ENCODE results near the gene P3H1. TPM values are rescaled to one million over a fixed set of nuclear protein-coding genes. Genes with fewer than 3 reads are reported as not detected.

The P3H1 gene
- polyA plus RNA-seq, 1 of the 3 experiments (the other 2 are of a cell fraction) = 66.8 TPM

DNA sequence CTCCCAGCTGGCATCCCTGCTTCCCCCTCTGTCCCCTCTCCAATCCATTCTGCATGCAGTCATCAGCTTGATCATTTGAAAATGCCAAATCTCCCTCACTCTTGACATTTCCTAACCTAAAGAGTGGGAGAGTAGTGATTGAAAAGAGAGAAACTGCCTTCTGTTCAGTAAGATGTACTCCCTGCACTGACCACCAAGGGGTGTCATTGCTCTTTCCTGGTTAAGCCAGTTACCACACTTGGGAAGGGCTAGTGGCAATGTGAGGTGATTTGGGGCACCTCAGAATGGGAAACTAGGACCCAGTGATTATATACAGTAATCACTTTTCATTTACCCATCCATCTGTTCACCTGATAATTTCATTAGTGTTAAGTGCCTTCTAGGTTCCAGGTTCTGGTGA, 11.0 kb upstream of the P3H1 start:
- no peaks in the 10 kb centered on the region for H3K27me3 ChIP-seq (ENCODE audit: insufficient read depth)
- no peak overlapping the region for H3K9ac ChIP-seq
- ChIA-PET CTCF (interaction anchor here (0.5 to 4.9 kb wide), 32 partner anchors 9 to 307 kb away, joined by 3 to 118 read pairs (median 4); partner anchors contain the start of genes C1orf50, P3H1 and ZNF691), POLR2A (interaction anchor here (0.5 kb wide), 1 partner anchor 57 kb away, joined by 3 read pairs; no protein-coding TSS in a partner anchor)
- H3F3A ChIP-seq (replicated peaks; ENCODE audit: insufficient read depth) = no peaks in the 10 kb centered on the region
- no peak overlapping the region for H3K4me2 ChIP-seq
- H3K4me1 ChIP-seq (ENCODE audit: control insufficient read depth in 1 of 2, insufficient read depth in 2 of 2, low read depth in 1 of 2, low read length in 1 of 2) = no peaks in the 10 kb centered on the region
- no peaks in the 10 kb centered on the region for H4K20me1 ChIP-seq (ENCODE audit: insufficient read depth)
- no peak overlapping the region for H3K4me3 ChIP-seq (ENCODE audit: low read depth in 2 of 2, low read length in 1 of 2)
- H3K36me3 ChIP-seq (replicated peaks in 1 of 2; ENCODE audit: control insufficient read depth in 1 of 2, insufficient read depth in 2 of 2, low read length in 1 of 2) = peaks cover 54 to 55% of the 10 kb centered on the region in 2 experiments
- no peak overlapping the region for H3K27ac ChIP-seq (ENCODE audit: low read depth in 2 of 2, low read length in 1 of 2)
- H3K9me3 ChIP-seq = no peaks in the 10 kb centered on the region
- H3K9me2 ChIP-seq = no peaks in the 10 kb centered on the region
- no peak overlapping the region for H2AFZ ChIP-seq (ENCODE audit: low read depth)
- peak; percentile 75 for DNase-seq
- TF ChIP-seq GATA2 (CRISPR knock-in tag; IDR thresholded peaks at IDR 0.05) = no peak
- TF ChIP-seq JUND (IDR thresholded peaks at IDR 0.05) = no peak
- peak; percentile 89 for TF ChIP-seq RAD21 (IDR thresholded peaks at IDR 0.05; ENCODE audit: low read length)
- TF ChIP-seq NRF1 (IDR thresholded peaks at IDR 0.05; ENCODE audit: low read depth, low read length) = no peak
- TF ChIP-seq FOXM1 (IDR thresholded peaks at IDR 0.05; ENCODE audit: low read depth) = no peak
- no peak for TF ChIP-seq GABPA (IDR thresholded peaks at IDR 0.05; ENCODE audit: low read depth)
- TF ChIP-seq RXRA (IDR thresholded peaks at IDR 0.05; ENCODE audit: borderline replicate concordance, low read depth) = no peak
- TF ChIP-seq, protein P1, sequence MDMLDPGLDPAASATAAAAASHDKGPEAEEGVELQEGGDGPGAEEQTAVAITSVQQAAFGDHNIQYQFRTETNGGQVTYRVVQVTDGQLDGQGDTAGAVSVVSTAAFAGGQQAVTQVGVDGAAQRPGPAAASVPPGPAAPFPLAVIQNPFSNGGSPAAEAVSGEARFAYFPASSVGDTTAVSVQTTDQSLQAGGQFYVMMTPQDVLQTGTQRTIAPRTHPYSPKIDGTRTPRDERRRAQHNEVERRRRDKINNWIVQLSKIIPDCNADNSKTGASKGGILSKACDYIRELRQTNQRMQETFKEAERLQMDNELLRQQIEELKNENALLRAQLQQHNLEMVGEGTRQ (IDR thresholded peaks at IDR 0.05; ENCODE audit: borderline replicate concordance, low read depth, low read length) = no peak
- no peak for TF ChIP-seq TCF12 (IDR thresholded peaks at IDR 0.05)
- TF ChIP-seq MXI1 (IDR thresholded peaks at IDR 0.05; ENCODE audit: low read depth, low read length) = no peak
- TF ChIP-seq SMC3 (IDR thresholded peaks at IDR 0.05; ENCODE audit: low read depth, low read length) = peak; percentile 79
- TF ChIP-seq TAF1 (IDR thresholded peaks at IDR 0.05; ENCODE audit: borderline replicate concordance, low read depth, low read length) = no peak
- TF ChIP-seq, protein P2, sequence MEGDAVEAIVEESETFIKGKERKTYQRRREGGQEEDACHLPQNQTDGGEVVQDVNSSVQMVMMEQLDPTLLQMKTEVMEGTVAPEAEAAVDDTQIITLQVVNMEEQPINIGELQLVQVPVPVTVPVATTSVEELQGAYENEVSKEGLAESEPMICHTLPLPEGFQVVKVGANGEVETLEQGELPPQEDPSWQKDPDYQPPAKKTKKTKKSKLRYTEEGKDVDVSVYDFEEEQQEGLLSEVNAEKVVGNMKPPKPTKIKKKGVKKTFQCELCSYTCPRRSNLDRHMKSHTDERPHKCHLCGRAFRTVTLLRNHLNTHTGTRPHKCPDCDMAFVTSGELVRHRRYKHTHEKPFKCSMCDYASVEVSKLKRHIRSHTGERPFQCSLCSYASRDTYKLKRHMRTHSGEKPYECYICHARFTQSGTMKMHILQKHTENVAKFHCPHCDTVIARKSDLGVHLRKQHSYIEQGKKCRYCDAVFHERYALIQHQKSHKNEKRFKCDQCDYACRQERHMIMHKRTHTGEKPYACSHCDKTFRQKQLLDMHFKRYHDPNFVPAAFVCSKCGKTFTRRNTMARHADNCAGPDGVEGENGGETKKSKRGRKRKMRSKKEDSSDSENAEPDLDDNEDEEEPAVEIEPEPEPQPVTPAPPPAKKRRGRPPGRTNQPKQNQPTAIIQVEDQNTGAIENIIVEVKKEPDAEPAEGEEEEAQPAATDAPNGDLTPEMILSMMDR (IDR thresholded peaks at IDR 0.05) = peak; percentile 73
- no peak for TF ChIP-seq RFX5 (IDR thresholded peaks at IDR 0.05; ENCODE audit: low read length)
- H3K79me2 ChIP-seq (ENCODE audit: insufficient read depth) = peaks cover 2% of the 10 kb centered on the region; the same call in 1 of the 2 replicates

DNA sequence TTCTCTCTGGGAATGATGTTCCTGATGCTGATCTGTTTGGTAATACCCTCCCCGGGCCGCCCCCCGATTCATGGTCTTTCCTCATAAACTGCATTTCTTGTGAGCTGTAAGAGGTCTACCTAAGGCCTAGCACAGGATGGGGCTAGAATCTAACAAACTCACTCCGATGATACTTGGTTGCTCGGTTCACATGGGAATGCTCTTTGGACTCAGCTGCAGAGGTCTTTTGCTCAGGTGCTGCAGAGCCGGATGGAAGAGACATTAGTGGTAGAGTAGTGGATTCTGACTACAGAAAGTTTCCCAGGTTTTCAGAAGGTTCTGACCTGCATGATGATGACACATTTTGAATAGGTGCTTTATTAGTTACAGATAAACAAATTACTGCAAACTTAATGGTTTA, 9.7 kb upstream of the P3H1 start:
- WGBS (ENCODE audit: low lambda C conversion rate) = 92% methylated on average over 6 of the region's 6 CpGs
- TF ChIP-seq, protein P3, sequence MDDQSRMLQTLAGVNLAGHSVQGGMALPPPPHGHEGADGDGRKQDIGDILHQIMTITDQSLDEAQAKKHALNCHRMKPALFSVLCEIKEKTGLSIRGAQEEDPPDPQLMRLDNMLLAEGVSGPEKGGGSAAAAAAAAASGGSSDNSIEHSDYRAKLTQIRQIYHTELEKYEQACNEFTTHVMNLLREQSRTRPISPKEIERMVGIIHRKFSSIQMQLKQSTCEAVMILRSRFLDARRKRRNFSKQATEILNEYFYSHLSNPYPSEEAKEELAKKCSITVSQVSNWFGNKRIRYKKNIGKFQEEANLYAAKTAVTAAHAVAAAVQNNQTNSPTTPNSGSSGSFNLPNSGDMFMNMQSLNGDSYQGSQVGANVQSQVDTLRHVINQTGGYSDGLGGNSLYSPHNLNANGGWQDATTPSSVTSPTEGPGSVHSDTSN (IDR thresholded peaks at IDR 0.05) = no peak
- TF ChIP-seq POLR2AphosphoS5 (IDR thresholded peaks at IDR 0.05; ENCODE audit: low read depth, low read length) = no peak

More for the DNA sequence above, 9.7 kb upstream of the P3H1 start:
- no peaks in the 10 kb centered on the region for H3K27me3 ChIP-seq (ENCODE audit: insufficient read depth)
- H3K9me3 ChIP-seq = no peaks in the 10 kb centered on the region
- H3K4me1 ChIP-seq (ENCODE audit: control insufficient read depth in 1 of 2, insufficient read depth in 2 of 2, low read depth in 1 of 2, low read length in 1 of 2) = no peaks in the 10 kb centered on the region
- no peak overlapping the region for H3K4me3 ChIP-seq (ENCODE audit: low read depth in 2 of 2, low read length in 1 of 2)
- no peak overlapping the region for H3K27ac ChIP-seq (ENCODE audit: low read depth in 2 of 2, low read length in 1 of 2)
- H3K36me3 ChIP-seq (replicated peaks in 1 of 2; ENCODE audit: control insufficient read depth in 1 of 2, insufficient read depth in 2 of 2, low read length in 1 of 2) = peaks cover 52% of the 10 kb centered on the region in 2 experiments
- H4K20me1 ChIP-seq (ENCODE audit: insufficient read depth) = no peaks in the 10 kb centered on the region
- H3F3A ChIP-seq (replicated peaks; ENCODE audit: insufficient read depth) = no peaks in the 10 kb centered on the region
- POLR2A ChIA-PET = no interaction called here
- no peak overlapping the region for H2AFZ ChIP-seq (ENCODE audit: low read depth)
- CTCF ChIA-PET = interaction anchor here (1.1 to 4.9 kb wide), 8 partner anchors 11 to 296 kb away, joined by 4 to 118 read pairs (median 25); partner anchors contain the start of genes C1orf50 and P3H1
- no peak overlapping the region for H3K9ac ChIP-seq
- peaks cover 14% of the 10 kb centered on the region; the same call in 1 of the 2 replicates for H3K79me2 ChIP-seq (ENCODE audit: insufficient read depth)
- no peak for DNase-seq
- H3K4me2 ChIP-seq = no peak overlapping the region
- H3K9me2 ChIP-seq = no peaks in the 10 kb centered on the region

Measured in SK-N-SH (cell line).